WI38 (cell line): ENCODE results near the gene GSX2.
A peak's percentile ranks its signal among the peaks of the same experiment; 100 is the strongest.

Experiments used
- H3K4me3 ChIP-seq: 2 replicates; pipeline ENCODE4 v1.5.1; 2011; ENCODE audit warnings: low read depth, mild to moderate bottlenecking, control low read depth, low read length
- TF ChIP-seq, protein P1 (sequence below): IDR thresholded peaks from 2 replicates; pipeline ENCODE4 v1.5.1; 2012; ENCODE audit warnings: low read depth, mild to moderate bottlenecking, control low read depth, low read length

GSX2 gene

DNA sequence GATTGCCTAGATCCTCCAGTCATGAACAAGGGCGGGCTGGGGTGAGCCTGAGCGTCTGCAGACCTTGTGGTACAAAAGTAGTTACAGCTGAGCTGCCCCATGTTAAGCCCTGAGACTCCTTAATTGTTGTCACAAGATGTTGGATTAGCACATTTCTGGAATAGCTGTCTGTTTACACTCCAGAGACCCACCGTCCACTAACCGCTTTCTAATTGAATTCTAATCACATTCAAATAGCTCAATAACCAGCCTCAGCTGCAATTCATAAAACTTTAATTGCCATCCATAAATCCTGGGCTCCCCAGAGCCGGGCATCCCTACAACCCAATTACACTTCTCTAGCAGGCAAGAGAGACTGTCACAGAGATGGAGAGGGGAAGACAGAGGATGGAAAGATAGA, 1.6 kb upstream of the GSX2 start:
- TF ChIP-seq, protein P1, sequence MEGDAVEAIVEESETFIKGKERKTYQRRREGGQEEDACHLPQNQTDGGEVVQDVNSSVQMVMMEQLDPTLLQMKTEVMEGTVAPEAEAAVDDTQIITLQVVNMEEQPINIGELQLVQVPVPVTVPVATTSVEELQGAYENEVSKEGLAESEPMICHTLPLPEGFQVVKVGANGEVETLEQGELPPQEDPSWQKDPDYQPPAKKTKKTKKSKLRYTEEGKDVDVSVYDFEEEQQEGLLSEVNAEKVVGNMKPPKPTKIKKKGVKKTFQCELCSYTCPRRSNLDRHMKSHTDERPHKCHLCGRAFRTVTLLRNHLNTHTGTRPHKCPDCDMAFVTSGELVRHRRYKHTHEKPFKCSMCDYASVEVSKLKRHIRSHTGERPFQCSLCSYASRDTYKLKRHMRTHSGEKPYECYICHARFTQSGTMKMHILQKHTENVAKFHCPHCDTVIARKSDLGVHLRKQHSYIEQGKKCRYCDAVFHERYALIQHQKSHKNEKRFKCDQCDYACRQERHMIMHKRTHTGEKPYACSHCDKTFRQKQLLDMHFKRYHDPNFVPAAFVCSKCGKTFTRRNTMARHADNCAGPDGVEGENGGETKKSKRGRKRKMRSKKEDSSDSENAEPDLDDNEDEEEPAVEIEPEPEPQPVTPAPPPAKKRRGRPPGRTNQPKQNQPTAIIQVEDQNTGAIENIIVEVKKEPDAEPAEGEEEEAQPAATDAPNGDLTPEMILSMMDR: no peak
- no peak overlapping the region for H3K4me3 ChIP-seq

DNA sequence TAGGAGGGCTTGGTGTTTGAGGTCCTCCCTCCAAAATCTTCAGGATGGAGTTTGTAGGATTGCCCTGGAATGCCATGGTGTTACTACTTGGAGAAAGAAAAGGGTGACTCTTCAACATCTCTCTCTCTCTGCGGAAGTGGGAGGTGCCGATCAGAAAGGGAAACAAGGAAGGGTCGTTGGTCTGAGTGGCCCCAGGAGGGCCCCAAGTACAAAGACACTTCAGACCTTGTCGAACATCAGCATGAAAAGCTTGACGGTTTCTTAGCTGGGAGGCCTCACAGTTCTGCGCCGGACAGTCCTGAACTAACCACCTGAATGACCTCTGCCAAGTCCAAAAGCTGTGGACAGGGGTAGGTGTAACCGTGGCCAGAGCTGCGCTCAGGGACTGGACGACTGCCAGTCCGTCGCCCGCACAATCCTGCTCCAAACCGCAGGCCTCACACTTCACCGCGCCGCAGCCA, 646 bp upstream of the GSX2 start:
- TF ChIP-seq, protein P1: no peak
- H3K4me3 ChIP-seq: peak overlapping the region; percentile 54; the same call in 1 of the 2 replicates

DNA sequence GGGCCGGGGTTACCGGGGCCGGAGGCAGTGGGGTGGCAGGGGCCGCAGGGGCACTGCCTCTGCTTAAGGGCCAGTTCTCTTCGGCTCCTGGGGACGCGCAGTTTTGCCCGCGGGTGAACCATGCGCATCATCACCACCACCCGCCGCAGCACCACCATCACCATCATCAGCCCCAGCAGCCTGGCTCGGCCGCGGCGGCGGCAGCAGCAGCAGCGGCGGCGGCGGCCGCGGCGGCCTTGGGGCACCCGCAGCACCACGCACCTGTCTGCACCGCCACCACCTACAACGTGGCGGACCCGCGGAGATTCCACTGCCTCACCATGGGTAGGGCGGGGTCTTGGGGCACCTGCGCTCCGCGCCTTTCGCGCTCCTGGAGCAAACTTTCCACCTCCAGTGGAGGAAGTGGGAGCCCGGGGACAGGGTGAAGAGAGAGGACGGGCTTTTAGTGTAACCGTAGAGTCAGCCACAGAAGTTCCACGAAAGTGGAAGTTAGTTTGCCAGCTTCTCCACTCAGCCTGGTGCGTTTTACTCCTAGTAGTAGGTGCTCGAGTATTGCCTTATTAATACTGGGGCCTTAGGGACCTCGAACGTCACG, 729 bp downstream of the GSX2 start:
- H3K4me3 ChIP-seq: peak overlapping the region; percentile 54
- TF ChIP-seq, protein P1: no peak

DNA sequence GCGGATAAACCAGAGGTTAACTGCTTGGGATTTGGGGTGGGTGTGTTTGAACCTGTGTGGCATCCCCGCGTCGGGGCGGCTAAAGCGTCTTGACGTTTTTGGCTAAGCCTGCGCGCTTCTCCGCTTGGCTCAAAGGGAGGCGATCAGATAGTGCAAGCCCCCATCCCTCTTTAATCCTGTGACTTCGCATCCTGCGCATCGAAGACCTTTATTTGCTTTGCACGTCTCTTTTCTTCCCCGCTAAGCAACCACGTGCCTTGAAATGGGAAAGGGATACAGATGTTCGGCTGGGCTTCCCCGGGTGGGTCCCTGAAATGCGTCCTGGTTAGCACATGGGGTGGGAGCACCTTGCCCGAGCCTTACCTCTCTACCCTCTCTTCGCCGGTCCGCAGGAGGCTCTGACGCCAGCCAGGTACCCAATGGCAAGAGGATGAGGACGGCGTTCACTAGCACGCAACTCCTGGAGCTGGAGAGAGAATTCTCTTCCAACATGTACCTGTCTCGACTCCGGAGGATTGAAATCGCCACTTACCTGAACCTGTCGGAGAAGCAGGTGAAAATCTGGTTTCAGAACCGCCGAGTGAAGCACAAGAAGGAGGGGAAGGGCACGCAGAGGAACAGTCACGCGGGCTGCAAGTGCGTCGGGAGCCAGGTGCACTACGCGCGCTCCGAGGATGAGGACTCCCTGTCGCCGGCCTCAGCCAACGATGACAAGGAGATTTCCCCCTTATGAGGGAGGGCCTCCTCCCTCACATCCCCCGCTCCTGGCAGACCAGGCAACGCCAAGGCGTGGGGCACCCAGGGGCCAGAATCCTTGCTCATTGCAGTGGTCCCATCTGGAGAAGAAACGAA, 1.5 kb downstream of the GSX2 start:
- TF ChIP-seq, protein P1: no peak
- peak overlapping the region; percentile 54 for H3K4me3 ChIP-seq

DNA sequence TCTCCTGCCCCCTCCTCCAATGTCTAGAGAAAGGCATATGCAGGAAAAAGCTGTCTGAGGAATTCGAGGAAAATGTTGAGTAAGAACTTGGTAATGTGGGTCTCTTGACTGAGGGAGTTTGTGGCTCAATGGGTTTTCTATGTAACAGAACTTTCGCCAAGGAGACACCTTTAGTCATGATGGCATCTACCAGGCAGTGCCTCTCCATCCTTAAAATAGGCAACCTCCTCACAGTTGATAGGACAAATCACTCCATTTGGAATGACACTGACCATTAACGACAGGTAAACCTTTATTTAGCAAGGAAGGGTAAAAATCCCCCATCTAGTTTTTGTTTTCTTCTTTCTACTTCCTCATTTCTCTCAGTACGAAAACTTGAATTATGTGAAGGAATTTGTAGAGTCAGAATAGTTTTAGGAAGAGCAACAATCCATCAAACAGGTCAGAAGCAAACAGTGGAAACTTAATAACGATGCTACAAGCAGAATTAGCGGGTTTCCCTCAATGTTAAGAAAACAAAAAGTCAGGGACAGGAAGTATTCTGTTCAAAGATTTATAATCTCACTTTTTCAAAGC, 2.7 kb downstream of the GSX2 start:
- no peak overlapping the region for H3K4me3 ChIP-seq
- TF ChIP-seq, protein P1: no peak

DNA sequence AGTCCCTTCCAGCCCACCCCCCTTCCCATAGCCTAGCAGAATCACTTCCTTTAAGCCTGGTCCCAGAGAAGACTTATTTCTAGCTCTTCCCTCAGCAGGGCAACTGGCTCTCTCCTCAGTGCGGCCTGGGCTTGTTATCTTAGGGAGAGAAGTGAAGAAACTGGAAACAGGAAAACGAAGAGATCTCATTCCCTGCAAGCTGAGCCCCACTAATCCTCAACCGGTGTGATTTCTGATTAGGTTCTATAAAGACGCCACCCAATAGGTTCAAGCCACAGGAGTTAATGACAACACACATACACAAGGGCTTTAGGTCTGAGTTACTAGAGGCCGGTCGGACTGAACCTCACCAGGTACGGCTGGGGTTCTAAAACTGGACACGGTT, 3.2 kb downstream of the GSX2 start:
- TF ChIP-seq, protein P1: no peak
- no peak overlapping the region for H3K4me3 ChIP-seq

DNA sequence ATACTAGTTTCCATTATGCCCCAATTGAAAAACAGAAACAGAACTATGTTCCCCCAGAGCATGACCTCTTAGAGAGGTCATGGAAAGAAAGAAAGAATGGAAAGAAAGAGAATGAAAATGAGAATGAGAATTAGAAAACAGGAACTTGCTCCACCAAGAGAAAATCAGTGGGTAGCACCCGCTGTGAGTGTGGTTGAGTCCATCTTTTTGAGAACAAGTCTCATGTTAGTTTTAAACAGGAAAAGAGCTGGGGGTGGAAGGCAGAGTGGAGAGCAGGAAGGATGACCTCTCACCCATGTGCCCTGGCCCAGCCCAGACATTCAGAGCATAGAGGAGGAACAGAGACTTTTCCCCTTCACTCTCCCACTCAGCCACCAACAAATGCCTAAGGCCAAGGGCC, 4.9 kb downstream of the GSX2 start:
- TF ChIP-seq, protein P1: no peak
- H3K4me3 ChIP-seq: no peak overlapping the region
